Psoas muscle (tissue), 8 donors: ENCODE data around the gene PKNOX1. TPM values are rescaled to one million over a fixed set of nuclear protein-coding genes. Genes with fewer than 3 reads are reported as not detected.
"Not testable (repeated sequence)": the region's sequence is repeated elsewhere in the genome, so short reads cannot be mapped to it uniquely, and the experiment has no call there.

Experiments
- ATAC-seq, 4 donors: fragments of 200-7000 bp; cut with Tn5 transposase; one replicate each; pipeline ENCODE4 v1.9.1; 2020; ENCODE audit warnings: moderate library complexity in 3 of 4, mild to moderate bottlenecking in 2 of 4
- DNase-seq, 2 donors: peaks; one replicate each; pipeline ENCODE4 v3.0.0-alpha.2; 2020
- H3K27ac ChIP-seq: fragments of 200-600 bp; one replicate; pipeline ENCODE4 v1.8.0; 2022
- H3K27me3 ChIP-seq, 3 donors: fragments of 200-600 bp in 1 of 3; one replicate each; pipeline versions ENCODE4 v1.6.1 to v1.8.0; 2013 to 2022; ENCODE audit warnings: low read length in 2 of 3, mild to moderate bottlenecking in 2 of 3, moderate library complexity in 1 of 3; ENCODE audit not compliant: insufficient read depth in 3 of 3
- H3K36me3 ChIP-seq, 2 donors: fragments of 200-600 bp in 1 of 2; one replicate each; pipeline versions ENCODE4 v1.6.1 to v1.8.0; 2013 to 2022; ENCODE audit warnings: low read depth in 1 of 2, mild to moderate bottlenecking in 1 of 2, moderate library complexity in 1 of 2; ENCODE audit not compliant: insufficient read depth in 1 of 2
- H3K4me1 ChIP-seq: fragments of 200-600 bp; one replicate; pipeline ENCODE4 v1.8.0; 2022
- H3K4me3 ChIP-seq: fragments of 200-600 bp; one replicate; pipeline ENCODE4 v1.8.0; 2022; ENCODE audit warnings: mild to moderate bottlenecking
- H3K9me3 ChIP-seq: fragments of 200-600 bp; one replicate; pipeline ENCODE4 v1.8.0; 2022
- CTCF ChIP-seq: fragments of 200-600 bp; IDR thresholded peaks from one replicate; pipeline ENCODE4 v1.8.0; 2022; ENCODE audit warnings: antibody characterized with exemption
- WGBS, 3 donors: extraction: QIAGEN DNeasy Blood & Tissue Kit; methylation state at CpG; one replicate each; pipeline versions ENCODE4 v1.1.6 to v1.1.7; 2013; 5-methylcytosine and 5-hydroxymethylcytosine counted together
- intact Hi-C, 2 donors: fragments of 100-400 bp; cut with DNase I; formaldehyde crosslinking; loops; one replicate each; pipeline versions ENCODE4 v1.11.0 to v1.14.2; 2022
- polyA plus RNA-seq, 3 donors: library from polyadenylated mRNA; stranded (reverse); fragments of 200-250 nt; gene quantifications; one replicate each; pipeline ENCODE4 v1.2.3, GENCODE V29; 2013
- total RNA-seq, 4 donors: library from RNA; stranded (reverse); fragmentation: NEBNext Ultra II Directional in 2 of 4; extraction: Animal tissue kit (Norgen Biotek cat#: 25700) in 2 of 4; gene quantifications; one replicate each; pipeline versions ENCODE4 v1.2.1 to v1.2.4, GENCODE V29; 2021 to 2023
- donor health status: healthy with polysubstance abuse.
- donor health status: DM: no; HTN: no; CAD: no; lungs with moderate emphysema.
- donor health status: Bipolar disorder and iron deficiency.
- donor health status: healthy.
- donor health status: DM: yes; HTN: yes; CAD: no.
- donor health status: DM: no; HTN: no; CAD: no.
- donor health status: DM: no; HTN: no; CAD: no.
- donor health status: DM: yes; HTN: yes; CAD: no.

The PKNOX1 gene
- total and polyA plus RNA-seq, 7 donors, result 6.0 to 14.7 (median 12.1) TPM

GRCh38 chr21:43031121-43031619 is 56.8 kb downstream of the PKNOX1 start:
- no peaks in the 10 kb centered on the region for H3K9me3 ChIP-seq
- H3K27ac ChIP-seq, result no peak overlapping the region
- intact Hi-C loops, result no loop called here
- no peak overlapping the region for H3K4me3 ChIP-seq
- peaks cover 0 to 55% of the 10 kb centered on the region in 2 donors for H3K36me3 ChIP-seq
- 89 to 90% (median 90%) methylated on average over 12 of the region's 12 CpGs for WGBS, 3 donors
- H3K4me1 ChIP-seq, result no peaks in the 10 kb centered on the region
- TF ChIP-seq CTCF, result no peak
- no peaks in the 10 kb centered on the region for H3K27me3 ChIP-seq
- ATAC-seq, result no peak
- no peak for DNase-seq

GRCh38 chr21:43034101-43034500 is 59.7 kb downstream of the PKNOX1 start:
- Histone ChIP-seq H3K4me3 (no peak overlapping the region), H3K9me3 (no peaks in the 10 kb centered on the region), H3K36me3 (peaks cover 0 to 40% of the 10 kb centered on the region in 2 donors), H3K27ac (no peak overlapping the region), H3K27me3 (no peaks in the 10 kb centered on the region), H3K4me1 (no peaks in the 10 kb centered on the region)
- no peak for TF ChIP-seq CTCF
- no peak for ATAC-seq
- WGBS, 3 donors, result 94 to 97% (median 96%) methylated on average over 1 of the region's 1 CpG
- DNase-seq, result no peak
- intact Hi-C loops, result no loop called here

GRCh38 chr21:43034826-43035225 is 60.5 kb downstream of the PKNOX1 start:
- no peak for DNase-seq

GRCh38 chr21:43036889-43037288 is 62.5 kb downstream of the PKNOX1 start:
- H3K27ac ChIP-seq, H3K27me3 ChIP-seq, H3K4me1 ChIP-seq, H3K4me3 ChIP-seq, intact Hi-C loops, H3K9me3 ChIP-seq: not testable (repeated sequence)
- peak in 1 of 2 donors; percentile 63 for DNase-seq
- peak in 2 of 4 donors; percentile 27 to 44 for ATAC-seq
- WGBS, 3 donors, result 90 to 95% (median 94%) methylated on average over 4 to 10 of the region's 17 CpGs
- peaks cover 0 to 13% of the 10 kb centered on the region in 2 donors for H3K36me3 ChIP-seq

More at GRCh38 chr21:43034826-43035225, 60.5 kb downstream of the PKNOX1 start:
- 75 to 85% (median 84%) methylated on average over 5 of the region's 5 CpGs for WGBS, 3 donors
- Histone ChIP-seq H3K27me3 (no peaks in the 10 kb centered on the region), H3K36me3 (peaks cover 0 to 32% of the 10 kb centered on the region in 2 donors), H3K27ac (no peak overlapping the region), H3K9me3 (no peaks in the 10 kb centered on the region), H3K4me1 (no peaks in the 10 kb centered on the region), H3K4me3 (no peak overlapping the region)
- no peak for ATAC-seq
- intact Hi-C loops, result no loop called here
- no peak for TF ChIP-seq CTCF

GRCh38 chr21:43037918-43038658 is 63.7 kb downstream of the PKNOX1 start:
- H3K4me1 ChIP-seq, intact Hi-C loops, H3K36me3 ChIP-seq, H3K27me3 ChIP-seq, ATAC-seq, H3K4me3 ChIP-seq, H3K9me3 ChIP-seq, DNase-seq, H3K27ac ChIP-seq: not testable (repeated sequence)
- 74 to 87% (median 75%) methylated on average over 8 to 18 of the region's 19 CpGs for WGBS, 3 donors

- H3K4me3 ChIP-seq, H3K27ac ChIP-seq, H3K9me3 ChIP-seq, intact Hi-C loops, H3K36me3 ChIP-seq, DNase-seq, H3K27me3 ChIP-seq, H3K4me1 ChIP-seq, ATAC-seq: not testable (repeated sequence)
- 84 to 93% (median 89%) methylated on average over 3 to 8 of the region's 10 CpGs for whole genome bisulfite sequencing, 3 donors
Observed at GRCh38 chr21:43038659-43039044, 64.3 kb downstream of the PKNOX1 start.

GRCh38 chr21:43042169-43042568 is 67.8 kb downstream of the PKNOX1 start:
- WGBS, 3 donors, result 90 to 100% (median 94%) methylated on average over 2 to 5 of the region's 5 CpGs
- DNase-seq, H3K4me1 ChIP-seq, H3K27me3 ChIP-seq, H3K9me3 ChIP-seq, H3K36me3 ChIP-seq, ATAC-seq, H3K27ac ChIP-seq, H3K4me3 ChIP-seq, intact Hi-C loops: not testable (repeated sequence)

- H3K4me3 ChIP-seq, ATAC-seq, DNase-seq, H3K9me3 ChIP-seq, H3K27ac ChIP-seq, intact Hi-C loops, H3K36me3 ChIP-seq, H3K4me1 ChIP-seq, H3K27me3 ChIP-seq: not testable (repeated sequence)
- WGBS, 3 donors, result 87 to 95% (median 89%) methylated on average over 4 to 7 of the region's 14 CpGs
Observed at GRCh38 chr21:43043291-43043690, 68.9 kb downstream of the PKNOX1 start.

GRCh38 chr21:43044547-43044946 is 70.2 kb downstream of the PKNOX1 start:
- WGBS, 3 donors, result 27 to 49% (median 32%) methylated on average over 3 to 12 of the region's 14 CpGs

More at GRCh38 chr21:43044547-43044946, 70.2 kb downstream of the PKNOX1 start:
- ATAC-seq, result peak; percentile 43 to 76 (median 67)
- H3K27ac ChIP-seq, H3K36me3 ChIP-seq, DNase-seq, H3K27me3 ChIP-seq, H3K4me3 ChIP-seq, H3K4me1 ChIP-seq, H3K9me3 ChIP-seq, intact Hi-C loops: not testable (repeated sequence)
